Neuron (in vitro differentiated cells): ENCODE data around the gene LIPF.
"Not testable (repeated sequence)": the region's sequence is repeated elsewhere in the genome, so short reads cannot be mapped to it uniquely, and the experiment has no call there.

Experiments used
- H2AFZ ChIP-seq: one replicate; pipeline ENCODE4 v1.6.1; 2013; ENCODE audit warnings: low read depth, mild to moderate bottlenecking, inconsistent platforms, low read length, moderate library complexity
- H3K27me3 ChIP-seq: one replicate; pipeline ENCODE4 v1.6.1; 2013; ENCODE audit warnings: low read length; ENCODE audit not compliant: insufficient read depth
- H3K36me3 ChIP-seq: one replicate; pipeline ENCODE4 v1.6.1; 2013; ENCODE audit warnings: low read length; ENCODE audit not compliant: insufficient read depth
- H3K4me1 ChIP-seq: one replicate; pipeline ENCODE4 v1.6.1; 2013; ENCODE audit warnings: low read length; ENCODE audit not compliant: insufficient read depth
- H3K4me3 ChIP-seq: 2 replicates; pipeline ENCODE4 v1.5.1; 2013; ENCODE audit warnings: mild to moderate bottlenecking, low read length, moderate library complexity
- H3K9me3 ChIP-seq: one replicate; pipeline ENCODE4 v1.6.1; 2013; ENCODE audit warnings: low read length

Gene LIPF

DNA sequence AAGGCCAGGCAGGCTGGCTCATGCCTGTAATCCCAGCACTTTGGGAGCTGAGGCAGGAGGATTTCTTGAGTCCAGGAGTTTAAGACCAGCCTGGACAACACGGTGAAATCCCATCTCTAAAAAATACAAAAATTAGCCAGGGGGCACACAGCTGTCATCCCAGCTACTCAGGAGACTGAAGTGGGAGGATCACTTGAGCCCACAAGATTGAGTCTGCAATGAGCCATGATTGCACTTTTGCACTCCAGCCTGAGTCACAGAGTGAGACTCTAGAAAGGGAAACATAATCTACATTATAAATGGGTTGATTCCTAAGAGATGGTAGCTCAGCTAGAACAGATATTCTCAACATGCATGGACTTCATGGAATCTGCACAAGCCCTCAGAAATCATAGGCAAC lies 6.3 kb upstream of the LIPF start:
- Histone ChIP-seq H3K9me3 (no peaks in the 10 kb centered on the region), H2AFZ (no peak overlapping the region), H3K4me3 (no peak overlapping the region), H3K36me3 (no peaks in the 10 kb centered on the region), H3K4me1 (no peaks in the 10 kb centered on the region), H3K27me3 (no peaks in the 10 kb centered on the region)

DNA sequence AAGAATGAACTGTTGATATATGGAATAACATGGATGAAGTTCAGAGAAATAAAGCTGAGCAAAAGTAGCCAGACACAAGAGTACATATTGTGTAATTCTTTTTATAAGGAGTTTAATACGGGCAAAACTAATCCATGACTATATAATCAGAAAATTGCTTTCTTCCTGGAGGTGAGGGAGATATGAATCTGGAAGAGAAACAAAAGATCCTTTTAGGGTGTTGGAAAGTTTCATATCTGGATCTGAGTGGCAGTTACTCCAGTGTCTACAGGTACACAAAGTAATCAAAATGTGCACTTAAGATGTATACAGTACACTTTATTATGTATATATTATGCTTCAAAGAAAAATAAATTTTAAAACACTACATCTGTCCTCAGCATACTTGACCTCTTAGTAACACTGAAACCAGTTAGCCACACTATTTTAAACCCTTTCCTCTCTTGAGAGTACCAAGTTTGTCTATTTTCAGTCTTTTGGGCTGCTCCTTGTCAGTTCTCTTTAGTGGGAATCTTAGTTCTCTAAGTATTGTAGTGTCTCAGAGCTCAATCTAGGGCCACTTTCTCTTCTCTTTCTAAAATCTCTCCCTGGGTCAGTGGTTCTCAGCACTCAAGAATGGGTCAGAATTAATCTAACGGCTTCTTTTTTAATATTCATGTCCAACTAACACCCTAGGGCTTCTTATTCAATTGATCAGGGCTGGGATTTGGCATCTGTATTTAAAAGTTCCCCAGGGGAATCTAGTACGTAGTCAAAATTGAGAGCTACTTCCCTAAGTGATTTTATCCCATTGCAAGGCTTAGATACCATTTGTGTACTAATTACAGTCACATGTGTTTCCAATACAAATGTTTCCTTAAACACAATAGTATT lies 4.3 kb upstream of the LIPF start:
- no peak overlapping the region for H3K4me3 ChIP-seq
- no peaks in the 10 kb centered on the region for H3K9me3 ChIP-seq
- H3K4me1 ChIP-seq: no peaks in the 10 kb centered on the region
- no peak overlapping the region for H2AFZ ChIP-seq
- H3K36me3 ChIP-seq: no peaks in the 10 kb centered on the region
- no peaks in the 10 kb centered on the region for H3K27me3 ChIP-seq

DNA sequence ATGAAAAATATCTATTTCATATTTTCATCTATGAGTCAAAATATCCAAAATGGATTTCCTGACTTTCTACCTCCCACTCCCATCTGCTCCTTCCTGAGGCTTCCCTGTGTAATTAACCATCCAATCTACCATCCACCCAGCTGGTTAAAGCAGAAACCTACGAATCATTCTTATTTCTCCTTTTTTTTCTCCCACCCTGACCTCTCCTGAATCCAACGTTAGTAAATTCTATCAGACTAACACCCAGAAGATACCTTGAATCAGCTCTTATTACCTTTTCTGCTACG lies 3.7 kb upstream of the LIPF start:
- Histone ChIP-seq H3K36me3 (no peaks in the 10 kb centered on the region), H3K27me3 (no peaks in the 10 kb centered on the region), H3K4me3 (no peak overlapping the region), H3K4me1 (no peaks in the 10 kb centered on the region), H3K9me3 (no peaks in the 10 kb centered on the region), H2AFZ (no peak overlapping the region)

DNA sequence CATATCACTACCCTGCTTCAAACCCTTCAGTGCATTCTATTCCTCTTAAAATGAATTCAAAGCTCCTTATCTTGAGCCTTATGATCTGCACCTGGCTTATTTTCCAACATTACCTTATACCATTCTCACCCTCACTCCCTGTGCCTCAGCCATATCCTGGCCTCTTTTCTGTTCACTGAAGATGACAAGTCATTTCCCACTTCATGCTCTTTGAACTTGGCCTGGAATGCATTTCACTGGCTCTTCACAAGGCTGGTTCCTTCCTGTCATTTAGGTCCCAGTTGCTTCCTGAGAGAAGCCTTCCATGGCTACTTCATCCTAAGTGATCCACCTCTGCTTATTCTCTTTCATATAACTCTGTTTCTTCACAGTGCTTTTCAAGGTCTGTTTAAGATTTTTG lies 3.2 kb upstream of the LIPF start:
- no peaks in the 10 kb centered on the region for H3K36me3 ChIP-seq
- no peak overlapping the region for H2AFZ ChIP-seq
- no peaks in the 10 kb centered on the region for H3K4me1 ChIP-seq
- no peak overlapping the region for H3K4me3 ChIP-seq
- no peaks in the 10 kb centered on the region for H3K9me3 ChIP-seq
- H3K27me3 ChIP-seq: no peaks in the 10 kb centered on the region

DNA sequence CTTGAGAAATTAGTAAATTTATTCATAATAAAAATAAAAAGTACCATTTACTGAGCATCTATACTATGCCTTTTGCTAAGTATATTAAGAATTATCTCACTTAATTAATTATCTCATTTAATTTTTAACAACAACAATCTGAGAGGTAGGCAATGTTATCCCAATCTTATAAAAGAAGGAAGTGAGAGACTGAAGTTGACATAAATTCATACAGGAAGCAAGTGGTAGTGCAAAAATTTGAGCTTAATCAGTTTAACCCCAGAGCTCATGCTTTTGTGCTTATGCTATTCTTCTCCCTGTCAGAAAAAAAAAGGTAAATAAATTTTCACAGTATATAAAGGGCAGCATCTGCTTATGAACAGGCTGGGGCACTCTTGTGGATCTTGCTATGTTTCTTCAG lies 2.7 kb upstream of the LIPF start:
- no peak overlapping the region for H2AFZ ChIP-seq
- H3K36me3 ChIP-seq: no peaks in the 10 kb centered on the region
- H3K27me3 ChIP-seq: no peaks in the 10 kb centered on the region

DNA sequence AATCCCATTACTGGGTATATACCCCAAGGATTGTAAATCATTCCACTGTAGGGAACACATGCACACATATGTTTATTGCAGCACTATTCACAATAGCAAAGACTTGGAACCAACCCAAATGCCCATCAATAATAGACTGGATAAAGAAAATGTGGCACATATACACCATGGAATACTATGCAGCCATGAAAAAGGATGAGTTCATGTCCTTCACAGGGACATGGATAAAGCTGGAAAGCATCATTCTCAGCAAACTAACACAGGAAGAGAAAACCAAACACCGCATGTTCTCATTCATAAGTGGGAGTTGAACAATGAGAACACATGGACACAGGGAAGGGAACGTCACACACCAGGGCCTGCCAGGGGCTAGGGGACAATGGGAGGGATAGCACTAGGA lies 1.1 kb upstream of the LIPF start:
- H3K9me3 ChIP-seq, H3K4me3 ChIP-seq, H3K27me3 ChIP-seq, H3K36me3 ChIP-seq, H3K4me1 ChIP-seq, H2AFZ ChIP-seq: not testable (repeated sequence)

More for the DNA sequence above, 2.7 kb upstream of the LIPF start:
- Histone ChIP-seq H3K9me3 (no peaks in the 10 kb centered on the region), H3K4me3 (no peak overlapping the region), H3K4me1 (no peaks in the 10 kb centered on the region)

DNA sequence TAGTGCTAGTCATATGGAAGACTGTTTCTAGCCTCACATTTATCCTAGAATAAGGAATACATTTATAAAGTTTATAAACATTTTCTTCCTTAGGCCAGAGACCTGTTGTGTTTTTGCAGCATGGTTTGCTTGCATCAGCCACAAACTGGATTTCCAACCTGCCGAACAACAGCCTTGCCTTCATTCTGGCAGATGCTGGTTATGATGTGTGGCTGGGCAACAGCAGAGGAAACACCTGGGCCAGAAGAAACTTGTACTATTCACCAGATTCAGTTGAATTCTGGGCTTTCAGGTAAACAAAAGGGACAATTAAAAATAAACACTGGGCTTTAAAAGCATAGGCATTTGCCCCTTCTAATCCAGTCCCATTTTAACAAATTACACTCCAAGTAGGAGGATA lies 4.2 kb downstream of the LIPF start:
- H3K9me3 ChIP-seq: no peaks in the 10 kb centered on the region
- H2AFZ ChIP-seq: no peak overlapping the region
- no peaks in the 10 kb centered on the region for H3K36me3 ChIP-seq
- H3K4me3 ChIP-seq: no peak overlapping the region
- no peaks in the 10 kb centered on the region for H3K4me1 ChIP-seq
- no peaks in the 10 kb centered on the region for H3K27me3 ChIP-seq

DNA sequence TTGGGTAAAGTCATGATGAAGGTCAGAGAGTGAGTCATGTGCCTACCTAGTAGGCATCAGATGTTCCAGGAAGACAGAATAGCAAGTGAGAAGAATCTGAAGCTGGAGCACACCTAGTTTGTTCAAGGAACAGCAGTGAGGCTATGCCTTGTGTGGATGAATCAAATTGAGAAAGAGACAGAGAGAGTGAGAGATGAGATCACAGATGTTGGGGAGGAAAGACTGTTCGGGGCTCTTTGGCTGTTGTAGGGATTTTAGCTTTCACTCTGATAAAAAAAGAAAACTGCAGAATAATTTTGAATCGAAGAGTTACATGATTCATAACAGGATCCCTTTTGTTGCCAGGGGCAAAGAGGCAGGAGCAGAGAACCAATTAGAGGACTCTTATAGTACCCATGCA lies 6.3 kb downstream of the LIPF start:
- no peaks in the 10 kb centered on the region for H3K4me1 ChIP-seq
- no peaks in the 10 kb centered on the region for H3K9me3 ChIP-seq
- H3K36me3 ChIP-seq: no peaks in the 10 kb centered on the region
- H2AFZ ChIP-seq: no peak overlapping the region
- no peaks in the 10 kb centered on the region for H3K27me3 ChIP-seq
- no peak overlapping the region for H3K4me3 ChIP-seq

DNA sequence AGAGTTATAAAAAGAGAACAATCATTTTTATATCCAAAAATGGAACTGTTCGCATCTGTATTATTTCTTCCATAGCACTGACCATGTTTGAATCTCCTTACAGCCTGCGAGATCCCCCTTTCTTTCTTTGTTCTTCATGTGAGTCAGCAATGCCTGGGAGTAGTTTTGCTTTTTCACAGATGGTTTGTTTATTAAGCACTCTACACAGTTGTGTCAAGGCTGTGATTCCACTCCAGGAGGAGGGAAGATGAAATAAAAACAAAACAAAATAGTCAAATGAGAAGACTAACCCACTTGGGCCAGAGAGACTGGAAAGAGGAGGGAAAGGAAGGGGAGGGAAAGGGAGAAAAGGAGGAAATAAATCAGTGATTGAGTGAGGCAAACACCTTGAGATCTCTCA lies 7.8 kb downstream of the LIPF start:
- Histone ChIP-seq H3K36me3 (no peaks in the 10 kb centered on the region), H3K9me3 (no peaks in the 10 kb centered on the region), H3K27me3 (no peaks in the 10 kb centered on the region), H2AFZ (no peak overlapping the region), H3K4me1 (no peaks in the 10 kb centered on the region), H3K4me3 (no peak overlapping the region)

DNA sequence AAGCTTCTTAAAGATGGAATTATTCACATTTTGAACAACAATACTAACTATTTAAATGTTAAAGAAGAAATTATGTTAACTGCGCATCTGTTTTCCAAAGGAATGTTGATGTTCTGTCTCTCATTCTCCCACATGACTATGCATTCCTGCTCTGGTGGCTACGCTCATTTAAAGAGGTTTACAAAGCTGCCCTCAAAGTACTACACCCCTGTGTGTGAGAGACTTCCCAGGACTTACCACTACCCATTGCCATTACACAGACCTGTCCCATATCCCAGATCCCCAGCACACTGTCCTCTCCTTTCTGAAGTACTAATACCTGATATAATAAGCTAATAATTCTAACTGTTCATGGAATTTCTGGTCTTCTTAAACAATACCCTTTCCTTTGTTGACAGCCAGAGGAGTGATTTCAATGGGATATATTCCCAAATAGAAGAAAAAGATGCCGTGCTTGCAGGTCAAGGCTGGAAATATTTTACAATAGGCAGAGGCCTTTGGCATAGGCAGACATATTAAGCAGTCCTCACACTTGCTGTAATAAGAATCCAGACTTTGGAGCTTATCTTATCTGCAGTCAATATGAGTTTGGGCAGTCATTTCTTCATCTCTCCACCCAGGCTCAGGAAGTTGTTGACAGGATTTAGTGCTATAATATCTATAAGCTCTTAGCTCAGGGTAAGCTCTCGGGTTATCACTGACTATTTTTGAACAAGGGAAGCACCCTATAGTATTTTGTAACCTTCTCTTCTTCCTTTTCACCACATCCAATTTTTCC lies 12.2 kb downstream of the LIPF start:
- Histone ChIP-seq H3K36me3 (no peaks in the 10 kb centered on the region), H3K27me3 (no peaks in the 10 kb centered on the region), H2AFZ (no peak overlapping the region), H3K4me1 (no peaks in the 10 kb centered on the region), H3K4me3 (no peak overlapping the region), H3K9me3 (no peaks in the 10 kb centered on the region)

DNA sequence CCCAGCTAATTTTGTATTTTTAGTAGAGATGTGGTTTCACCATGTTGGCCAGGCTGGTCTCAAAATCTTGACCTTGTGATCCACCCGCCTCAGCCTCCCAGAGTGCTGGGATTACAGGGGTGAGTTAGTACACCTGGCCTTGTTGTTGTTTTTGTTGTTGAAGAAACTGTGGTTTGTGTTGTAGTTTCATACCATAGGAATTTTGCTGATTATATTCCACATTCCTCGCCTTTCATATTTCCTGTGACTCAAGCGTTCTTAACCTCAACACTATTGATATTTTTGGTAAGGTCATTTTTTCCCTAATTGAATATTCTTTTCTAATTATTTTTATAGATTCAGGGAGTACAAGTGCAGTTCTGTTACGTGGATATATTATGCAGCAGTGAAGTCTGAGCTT lies 16.7 kb downstream of the LIPF start:
- no peaks in the 10 kb centered on the region for H3K9me3 ChIP-seq
- no peak overlapping the region for H2AFZ ChIP-seq

DNA sequence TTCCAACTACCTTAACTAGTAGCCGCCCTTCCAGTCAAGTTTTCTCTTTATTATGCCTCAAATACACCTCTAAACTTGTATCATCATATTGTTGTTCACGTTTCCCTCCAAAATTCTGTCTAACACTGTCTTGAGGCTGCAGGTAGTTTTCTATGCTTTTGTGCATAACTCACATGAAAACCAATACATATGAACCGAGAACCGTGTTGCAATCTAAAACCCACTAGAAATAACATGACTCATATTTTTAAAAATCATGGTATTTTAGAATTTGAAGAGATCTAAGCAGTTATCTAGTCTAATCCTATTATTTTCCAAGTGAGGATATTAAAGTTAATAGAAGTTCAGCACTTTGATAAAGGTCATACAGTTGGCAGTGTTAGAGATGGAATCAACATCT lies 18.2 kb downstream of the LIPF start:
- no peak overlapping the region for H3K4me3 ChIP-seq
- no peaks in the 10 kb centered on the region for H3K36me3 ChIP-seq
- no peaks in the 10 kb centered on the region for H3K9me3 ChIP-seq
- H2AFZ ChIP-seq: no peak overlapping the region
- H3K27me3 ChIP-seq: no peaks in the 10 kb centered on the region
- H3K4me1 ChIP-seq: no peaks in the 10 kb centered on the region

More for the DNA sequence above, 16.7 kb downstream of the LIPF start:
- no peak overlapping the region for H3K4me3 ChIP-seq
- no peaks in the 10 kb centered on the region for H3K4me1 ChIP-seq
- H3K36me3 ChIP-seq: no peaks in the 10 kb centered on the region
- H3K27me3 ChIP-seq: no peaks in the 10 kb centered on the region

DNA sequence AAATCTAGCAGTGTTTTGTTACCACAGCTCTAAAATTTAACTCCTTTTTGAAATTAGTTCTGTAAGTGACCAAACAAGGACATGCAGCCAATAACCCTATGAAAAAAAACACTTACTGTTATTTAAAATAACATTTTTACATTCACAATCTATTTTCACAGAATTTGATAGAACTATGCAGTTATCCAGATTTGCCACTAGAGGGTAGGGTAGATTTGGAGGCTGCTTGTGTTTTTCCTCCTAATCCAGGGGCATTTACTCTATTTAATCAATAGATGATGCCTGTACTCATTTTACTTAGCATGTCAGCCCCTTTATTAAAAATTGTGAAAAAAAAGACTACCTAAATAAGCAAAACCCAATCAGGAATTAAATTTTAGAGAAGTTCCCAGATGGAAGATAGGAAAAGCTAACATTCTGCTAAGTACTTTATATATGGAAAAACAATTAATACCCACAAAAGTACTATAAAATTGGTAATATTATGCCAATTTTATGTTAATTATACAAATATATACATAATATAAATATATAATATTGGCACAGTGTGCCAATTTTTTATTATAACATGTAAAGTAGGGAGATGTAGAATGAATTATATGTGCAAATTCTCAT lies 23.7 kb downstream of the LIPF start:
- Histone ChIP-seq H3K4me1 (no peaks in the 10 kb centered on the region), H3K27me3 (no peaks in the 10 kb centered on the region), H3K36me3 (no peaks in the 10 kb centered on the region)

More for the DNA sequence above, 23.7 kb downstream of the LIPF start:
- Histone ChIP-seq H2AFZ (no peak overlapping the region), H3K9me3 (no peaks in the 10 kb centered on the region), H3K4me3 (no peak overlapping the region)
